OCI-LY1 (cell line): ENCODE data around the gene MCFD2.

Experiments used
- EZH2 ChIP-seq: fragments of 200-600 bp; sonication (generic), shearing (Covaris generic); IDR thresholded peaks from 2 replicates; pipeline ENCODE4 v1.8.0; 2017; ENCODE audit warnings: borderline replicate concordance, mixed run types, mild to moderate bottlenecking, antibody characterized with exemption, low read length, moderate library complexity, mixed read lengths
- TF ChIP-seq, protein P1 (sequence below): fragments of 200-600 bp; sonication (generic), shearing (Covaris generic); IDR thresholded peaks from 2 replicates; pipeline ENCODE4 v1.5.1; 2017; ENCODE audit warnings: mild to moderate bottlenecking, antibody characterized with exemption, low read length, moderate library complexity, mixed read lengths

DNA sequence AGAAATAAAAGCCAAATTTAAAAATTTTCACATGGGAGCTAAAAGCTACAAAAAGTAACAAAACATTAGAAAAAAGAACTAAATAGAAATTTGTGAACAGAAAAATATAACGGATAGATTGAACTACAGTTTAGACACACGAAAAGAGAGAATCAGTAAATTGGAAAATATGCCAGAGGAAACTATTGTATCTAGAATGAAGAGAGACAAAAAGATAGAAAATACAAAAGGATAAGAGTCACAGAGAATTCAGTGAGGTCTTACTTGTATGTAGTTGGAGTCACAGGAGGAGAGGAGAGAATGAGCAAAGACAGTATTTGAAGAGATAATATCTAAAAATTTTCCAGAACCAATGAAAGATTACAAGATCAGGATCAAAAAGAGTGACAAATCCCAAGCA, 11.3 kb upstream of the MCFD2 start:
- TF ChIP-seq, protein P1, sequence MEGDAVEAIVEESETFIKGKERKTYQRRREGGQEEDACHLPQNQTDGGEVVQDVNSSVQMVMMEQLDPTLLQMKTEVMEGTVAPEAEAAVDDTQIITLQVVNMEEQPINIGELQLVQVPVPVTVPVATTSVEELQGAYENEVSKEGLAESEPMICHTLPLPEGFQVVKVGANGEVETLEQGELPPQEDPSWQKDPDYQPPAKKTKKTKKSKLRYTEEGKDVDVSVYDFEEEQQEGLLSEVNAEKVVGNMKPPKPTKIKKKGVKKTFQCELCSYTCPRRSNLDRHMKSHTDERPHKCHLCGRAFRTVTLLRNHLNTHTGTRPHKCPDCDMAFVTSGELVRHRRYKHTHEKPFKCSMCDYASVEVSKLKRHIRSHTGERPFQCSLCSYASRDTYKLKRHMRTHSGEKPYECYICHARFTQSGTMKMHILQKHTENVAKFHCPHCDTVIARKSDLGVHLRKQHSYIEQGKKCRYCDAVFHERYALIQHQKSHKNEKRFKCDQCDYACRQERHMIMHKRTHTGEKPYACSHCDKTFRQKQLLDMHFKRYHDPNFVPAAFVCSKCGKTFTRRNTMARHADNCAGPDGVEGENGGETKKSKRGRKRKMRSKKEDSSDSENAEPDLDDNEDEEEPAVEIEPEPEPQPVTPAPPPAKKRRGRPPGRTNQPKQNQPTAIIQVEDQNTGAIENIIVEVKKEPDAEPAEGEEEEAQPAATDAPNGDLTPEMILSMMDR: no peak
- TF ChIP-seq EZH2: no peak
